Stimulated activated CD4-positive, alpha-beta T cell treated with anti-CD3 and anti-CD28 coated beads, Interleukin-2, amount 100 ng/mL, for 48 hours (primary cell): Measurements from ENCODE around the gene GREM2.

ENCODE experiments used
- DNase-seq, 2 donors: peaks; one replicate each; pipeline ENCODE4 v3.0.0-alpha.2; 2020

The GREM2 gene

GRCh38 chr1:240555524-240555923, 56.4 kb downstream of the GREM2 start:
- DNase-seq = no peak

GRCh38 chr1:240553351-240553750, 58.6 kb downstream of the GREM2 start:
- DNase-seq = no peak

GRCh38 chr1:240539769-240540414, 72.1 kb downstream of the GREM2 start:
- DNase-seq = no peak

- no peak for DNase-seq
Measured at GRCh38 chr1:240538776-240539430, 73.1 kb downstream of the GREM2 start.

GRCh38 chr1:240533154-240533780, 78.7 kb downstream of the GREM2 start:
- no peak for DNase-seq

- no peak for DNase-seq
Measured at GRCh38 chr1:240528591-240528990, 83.4 kb downstream of the GREM2 start.

GRCh38 chr1:240527086-240527485, 84.9 kb downstream of the GREM2 start:
- no peak for DNase-seq

- DNase-seq = no peak
Measured at GRCh38 chr1:240526312-240526711, 85.6 kb downstream of the GREM2 start.

- DNase-seq = no peak
Measured at GRCh38 chr1:240524356-240525069, 87.4 kb downstream of the GREM2 start.

GRCh38 chr1:240522122-240522822, 89.7 kb downstream of the GREM2 start:
- no peak for DNase-seq

- DNase-seq = no peak
Measured at GRCh38 chr1:240517891-240518290, 94.1 kb downstream of the GREM2 start.

GRCh38 chr1:240516069-240516468, 95.9 kb downstream of the GREM2 start:
- DNase-seq = no peak

GRCh38 chr1:240515505-240515904, 96.5 kb downstream of the GREM2 start:
- DNase-seq = no peak

- DNase-seq = no peak
Measured at GRCh38 chr1:240511789-240512188, 100.2 kb downstream of the GREM2 start.

- DNase-seq = no peak
Measured at GRCh38 chr1:240508950-240509349, 103.0 kb downstream of the GREM2 start.

- DNase-seq = no peak
Measured at GRCh38 chr1:240508201-240508600, 103.8 kb downstream of the GREM2 start.

GRCh38 chr1:240506176-240506575, 105.8 kb downstream of the GREM2 start:
- DNase-seq = no peak

GRCh38 chr1:240503558-240503957, 108.4 kb downstream of the GREM2 start:
- no peak for DNase-seq

- DNase-seq = no peak
Measured at GRCh38 chr1:240503036-240503435, 108.9 kb downstream of the GREM2 start.

- no peak for DNase-seq
Measured at GRCh38 chr1:240501115-240501514, 110.8 kb downstream of the GREM2 start.

- no peak for DNase-seq
Measured at GRCh38 chr1:240500647-240501046, 111.3 kb downstream of the GREM2 start.

- no peak for DNase-seq
Measured at GRCh38 chr1:240499012-240499411, 112.9 kb downstream of the GREM2 start.

- DNase-seq = no peak
Measured at GRCh38 chr1:240498335-240498734, 113.6 kb downstream of the GREM2 start.
